ENCODE measurements around the gene SGF29.
"Not testable (repeated sequence)": the region's sequence is repeated elsewhere in the genome, so short reads cannot be mapped to it uniquely, and the experiment has no call there.

The SGF29 gene

DNA sequence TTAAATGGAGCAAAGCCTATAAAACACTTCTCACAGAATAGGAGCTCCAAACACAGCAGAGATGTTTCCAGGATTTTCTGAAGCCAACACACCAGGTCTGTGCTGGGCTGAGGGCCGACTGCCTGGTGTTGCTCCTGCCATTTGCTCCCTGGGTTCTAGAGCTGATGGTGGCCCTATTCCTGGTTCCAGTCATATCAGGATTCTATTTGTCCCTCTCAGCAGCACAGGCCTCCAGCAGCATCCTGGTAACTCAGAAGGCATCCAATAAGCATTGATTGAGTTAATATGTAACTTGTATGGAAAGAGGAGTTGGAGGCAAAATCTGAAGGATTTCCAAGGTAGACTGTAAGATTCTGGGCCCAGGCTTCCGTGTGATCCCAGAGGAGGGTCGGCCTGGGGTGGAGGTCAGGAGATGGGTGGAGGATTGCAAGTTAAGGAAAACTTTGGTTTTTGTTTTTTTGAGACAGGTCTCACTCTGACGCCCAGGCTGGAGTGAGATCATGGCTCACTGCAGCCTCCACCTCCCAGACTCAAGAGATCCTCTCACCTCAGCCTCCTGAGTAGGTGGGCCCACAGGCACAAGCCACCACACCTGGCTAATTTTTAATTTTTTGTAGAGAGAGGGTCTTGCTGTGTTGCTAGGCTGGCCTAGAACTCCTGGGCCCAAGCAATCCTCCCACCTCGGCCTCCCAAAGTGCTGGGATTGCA lies 20.6 kb upstream of the SGF29 start:
- DNase-seq (ENCODE audit: low read depth in 2 of 2), result no peak

DNA sequence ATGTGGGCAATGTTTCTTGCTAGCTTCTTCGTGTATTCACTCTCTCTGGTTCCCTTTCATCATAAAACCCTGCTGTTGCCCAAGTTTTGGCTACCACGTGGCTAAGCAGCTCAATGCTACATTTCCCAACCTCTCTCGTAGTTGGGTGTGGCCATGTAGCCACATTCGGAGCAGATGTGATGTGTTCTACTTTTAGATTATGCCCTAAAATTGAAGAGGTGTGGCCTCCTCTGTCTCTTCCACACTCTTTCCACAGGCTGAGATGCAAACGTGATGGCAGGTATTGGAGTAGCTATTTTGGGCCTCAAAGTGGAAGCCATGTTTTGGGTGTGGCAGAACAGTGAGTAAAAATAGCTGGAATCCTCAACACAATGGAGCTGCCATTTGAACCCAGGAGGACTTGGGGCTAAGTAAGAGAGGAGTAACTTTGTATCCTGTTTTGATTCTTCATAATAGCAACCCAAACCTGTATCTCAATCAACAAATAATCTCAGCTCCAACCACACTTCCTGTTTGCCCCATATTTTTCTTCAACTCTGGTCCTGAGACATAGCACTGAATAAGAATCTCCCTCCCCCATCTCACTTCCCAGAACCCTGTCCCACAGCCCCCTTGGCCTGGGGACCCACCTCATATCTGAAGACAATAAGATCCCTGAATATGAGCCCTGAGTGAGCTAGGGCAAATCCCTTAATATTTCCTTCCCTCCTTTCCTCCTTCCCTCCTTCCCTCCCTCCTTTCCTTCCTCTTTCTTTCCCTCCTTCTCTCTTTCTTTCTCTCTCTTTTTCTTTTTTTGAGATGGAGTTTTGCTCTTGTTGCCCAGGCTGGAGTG lies 19.0 kb upstream of the SGF29 start:
- DNase-seq (ENCODE audit: low read depth in 2 of 2), result no peak

DNA sequence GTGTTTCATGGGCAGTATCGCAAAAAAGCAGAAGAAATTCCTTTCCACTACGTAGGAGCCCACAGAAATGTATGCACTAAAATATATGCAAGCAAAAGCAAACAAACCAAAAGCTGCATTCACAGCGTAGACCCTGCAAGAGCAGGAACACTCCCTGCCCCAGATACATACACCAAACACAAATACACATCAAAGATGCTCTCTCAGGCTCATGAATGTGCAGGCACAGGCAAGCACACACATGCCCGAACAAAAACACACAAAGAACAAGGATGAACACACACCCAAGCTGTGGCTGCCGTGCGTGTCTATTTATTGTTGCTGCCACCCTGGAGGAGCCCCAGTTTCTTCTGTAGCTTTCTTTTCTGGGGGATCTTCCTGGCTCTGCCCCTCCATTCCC lies 16.6 kb upstream of the SGF29 start:
- no peak for DNase-seq (ENCODE audit: low read depth in 2 of 2)

DNA sequence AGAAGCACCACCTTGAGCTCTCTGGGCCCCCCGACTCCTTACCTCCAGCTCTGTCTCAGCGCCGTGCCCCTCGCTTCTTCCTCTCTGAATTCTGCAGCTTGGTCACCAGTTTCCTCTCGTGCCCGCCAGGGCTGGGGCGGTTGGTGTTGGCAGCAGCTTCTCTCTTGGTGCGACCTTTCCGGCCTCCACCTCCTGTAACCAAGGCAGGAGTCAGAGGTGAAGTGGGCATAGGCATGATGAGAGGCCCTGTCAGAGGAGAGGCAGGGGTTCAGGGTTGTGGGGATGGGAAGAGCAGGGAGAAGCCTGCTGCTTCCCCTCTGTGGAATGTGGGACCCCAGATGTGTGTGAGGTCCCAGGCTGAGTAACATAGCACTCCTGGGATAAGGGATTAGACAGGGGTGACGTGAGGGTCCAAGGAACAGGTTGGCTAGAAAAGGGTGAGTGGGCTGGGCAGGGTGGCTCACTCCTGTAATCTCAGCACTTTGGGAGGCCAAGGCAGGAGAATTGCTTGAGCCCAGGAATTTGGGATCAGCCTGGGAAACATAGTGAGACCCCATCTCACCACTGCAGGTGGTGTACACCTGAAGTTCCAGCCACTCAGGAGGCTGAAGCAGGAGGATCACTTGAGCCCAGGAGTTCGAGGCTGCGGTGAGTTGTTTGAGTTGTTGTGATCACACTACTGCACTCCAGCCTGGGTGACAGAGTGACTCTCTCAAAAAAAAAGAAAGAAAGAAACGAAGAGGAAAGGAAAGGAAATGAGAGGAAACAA lies 15.6 kb upstream of the SGF29 start:
- no peak for DNase-seq (ENCODE audit: low read depth in 2 of 2)

DNA sequence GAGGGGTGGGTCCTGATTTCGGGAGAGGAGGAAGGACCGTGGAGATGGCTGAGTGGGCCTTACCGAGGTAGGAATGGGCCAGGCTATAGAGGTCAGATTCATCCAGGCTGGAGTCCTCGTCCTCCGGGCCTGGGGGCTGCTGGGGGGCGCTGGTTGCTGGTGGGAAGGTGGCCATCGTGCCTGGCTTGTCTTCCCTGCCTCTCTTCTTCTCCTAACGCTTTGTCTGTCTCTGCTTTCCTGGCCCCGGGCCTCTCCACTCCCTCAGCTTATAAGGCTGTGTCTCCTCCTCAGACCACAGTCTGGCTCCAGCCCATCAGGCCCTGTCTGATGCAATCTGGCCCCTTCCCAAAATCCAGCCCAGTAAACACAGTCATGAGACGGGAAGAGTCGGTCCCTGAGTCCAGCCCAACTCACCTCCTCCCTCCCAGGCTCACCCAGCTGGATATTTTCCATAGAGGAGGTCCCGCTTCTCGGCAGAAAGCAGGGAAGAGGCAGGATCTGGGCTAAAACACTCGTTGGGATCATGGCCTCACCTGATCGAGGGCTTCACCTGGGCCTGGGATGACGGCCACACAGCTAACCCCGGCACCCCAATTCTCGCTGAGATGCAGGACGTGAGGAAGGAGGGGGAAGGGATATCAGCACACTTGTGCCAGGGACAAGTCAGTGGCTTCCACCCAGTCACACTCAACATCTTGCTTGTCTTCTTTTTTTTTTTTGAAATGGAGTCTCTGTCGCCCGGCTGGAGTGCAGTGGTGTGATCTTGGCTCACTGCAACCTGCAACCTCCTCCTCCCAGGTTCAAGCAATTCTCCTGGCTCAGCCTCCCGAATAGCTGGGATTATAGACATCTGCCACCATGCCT lies 14.8 kb upstream of the SGF29 start, which contains the start of gene NUPR1:
TSS of gene NUPR1 (minus strand) at position 242 of the 864 bp plus-strand sequence. CDS start at position 175, 67 bp downstream.
- no peak for DNase-seq (ENCODE audit: low read depth in 2 of 2)

DNA sequence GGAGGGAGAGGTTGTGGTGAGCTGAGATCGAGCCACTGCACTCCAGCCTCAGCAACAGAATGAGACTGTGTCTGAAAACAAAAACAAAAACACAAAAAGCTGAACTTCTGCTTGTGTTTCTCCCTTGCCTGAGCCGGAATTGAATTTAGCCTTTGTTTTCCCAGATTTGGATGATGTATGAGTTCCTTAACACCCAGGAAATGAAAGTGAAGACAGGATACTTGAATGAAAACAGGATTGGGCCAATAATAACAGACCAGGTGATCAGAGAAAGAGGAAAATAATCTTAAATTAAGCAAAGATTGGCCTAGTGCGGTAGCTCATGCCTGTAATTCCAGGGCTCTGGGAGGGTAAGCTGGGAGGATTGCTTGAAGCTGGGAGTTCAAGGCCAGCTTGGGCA lies 13.4 kb upstream of the SGF29 start:
- DNase-seq (ENCODE audit: low read depth in 2 of 2), result no peak

DNA sequence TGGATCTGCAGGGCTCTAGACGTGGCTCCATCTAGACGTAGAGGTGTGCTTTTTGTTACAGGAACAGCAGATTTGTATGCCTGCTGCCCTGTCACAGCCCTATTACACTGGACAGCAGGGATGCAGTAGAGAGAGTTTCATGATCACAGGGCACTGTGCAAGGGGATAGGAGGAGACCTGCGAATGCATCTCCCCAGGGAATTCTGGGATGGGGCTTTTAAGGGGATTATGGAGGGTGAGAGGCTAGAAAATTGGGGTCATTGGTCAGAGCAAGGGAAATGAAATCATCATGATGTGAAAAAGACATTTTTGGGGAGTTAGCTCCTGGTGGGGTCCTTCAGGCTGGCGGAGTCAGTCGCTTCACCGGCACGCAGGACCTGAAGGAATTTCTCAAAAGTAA lies 11.1 kb upstream of the SGF29 start:
- no peak for DNase-seq (ENCODE audit: low read depth in 2 of 2)

DNA sequence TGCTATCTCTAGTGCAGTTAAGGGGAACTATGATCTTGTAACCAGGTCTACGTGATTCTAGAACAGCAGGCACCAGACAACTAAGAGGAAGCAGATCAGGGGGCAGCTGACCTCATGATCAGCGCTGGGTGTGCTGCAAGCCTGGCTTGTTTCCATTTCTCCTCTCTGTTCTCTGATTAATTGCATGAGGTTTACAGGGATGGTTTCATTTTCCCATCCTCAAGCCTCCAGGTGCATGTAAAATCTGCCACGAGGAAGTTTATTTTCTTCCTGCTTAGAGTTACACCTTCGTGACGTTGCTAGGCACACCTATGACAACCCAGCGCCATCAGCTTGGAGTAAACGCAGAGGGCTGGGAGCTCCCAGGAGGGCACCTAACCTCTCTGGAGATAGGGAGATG lies 10.6 kb upstream of the SGF29 start:
- DNase-seq (ENCODE audit: low read depth in 2 of 2), result no peak

DNA sequence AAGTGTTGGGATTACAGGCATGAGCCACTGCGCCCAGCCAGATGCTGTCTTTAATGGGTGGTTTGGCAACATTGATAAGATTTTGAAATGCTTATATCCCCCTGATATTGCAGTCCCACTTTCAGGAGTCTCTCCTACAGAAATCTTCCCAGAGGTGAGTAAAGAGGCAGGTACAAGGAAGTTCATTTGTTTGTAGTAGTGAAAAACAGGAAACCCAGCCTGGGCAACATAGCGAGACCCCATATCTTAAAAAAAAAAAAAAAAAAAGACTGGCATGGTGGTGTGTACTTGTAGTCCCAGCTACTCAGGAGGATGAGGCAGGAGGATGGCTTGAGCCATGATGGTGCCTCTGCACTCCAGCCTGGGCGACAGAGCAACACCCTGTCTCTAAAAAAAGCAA lies 8.7 kb upstream of the SGF29 start:
- DNase-seq (ENCODE audit: low read depth in 2 of 2), result no peak

DNA sequence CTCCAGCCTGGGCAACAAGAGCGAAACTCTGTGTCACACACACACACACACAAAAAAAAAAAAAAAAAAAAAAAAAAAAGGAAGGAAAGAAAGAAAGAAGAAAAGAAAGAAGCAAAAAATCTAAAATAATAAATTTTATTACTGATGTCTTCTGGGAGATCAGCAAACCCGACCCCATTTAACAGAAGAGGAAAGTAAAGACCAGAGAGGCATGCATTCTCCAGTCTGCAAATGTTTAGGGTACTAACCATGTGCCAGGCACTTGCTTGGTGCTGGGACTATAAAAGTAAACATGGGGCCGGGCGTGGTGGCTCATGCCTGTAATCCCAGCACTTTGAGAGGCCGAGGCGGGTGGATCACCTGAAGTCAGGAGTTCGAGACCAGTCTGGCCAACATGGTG lies 7.8 kb upstream of the SGF29 start:
- not testable (repeated sequence) for DNase-seq (ENCODE audit: low read depth in 2 of 2)

DNA sequence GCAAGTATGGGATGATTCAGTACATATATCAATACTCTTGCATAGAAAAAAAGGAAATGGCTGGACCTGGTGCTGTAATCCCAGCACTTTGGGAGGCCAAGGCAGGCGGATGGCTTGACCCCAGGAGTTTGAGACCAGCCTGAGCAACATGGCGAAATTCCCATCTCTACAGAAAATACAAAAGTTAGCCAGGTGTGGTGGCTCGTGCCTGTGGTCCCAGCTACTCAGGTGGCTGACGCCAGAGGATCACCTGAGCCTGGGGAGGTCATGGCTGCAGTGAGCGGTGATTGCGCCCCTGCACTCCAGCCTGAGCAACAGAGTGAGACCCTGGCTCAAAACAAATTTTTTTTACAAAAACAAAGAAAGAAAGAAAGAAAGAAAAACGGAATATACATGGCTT lies 7.1 kb upstream of the SGF29 start:
- no peak for DNase-seq (ENCODE audit: low read depth in 2 of 2)

DNA sequence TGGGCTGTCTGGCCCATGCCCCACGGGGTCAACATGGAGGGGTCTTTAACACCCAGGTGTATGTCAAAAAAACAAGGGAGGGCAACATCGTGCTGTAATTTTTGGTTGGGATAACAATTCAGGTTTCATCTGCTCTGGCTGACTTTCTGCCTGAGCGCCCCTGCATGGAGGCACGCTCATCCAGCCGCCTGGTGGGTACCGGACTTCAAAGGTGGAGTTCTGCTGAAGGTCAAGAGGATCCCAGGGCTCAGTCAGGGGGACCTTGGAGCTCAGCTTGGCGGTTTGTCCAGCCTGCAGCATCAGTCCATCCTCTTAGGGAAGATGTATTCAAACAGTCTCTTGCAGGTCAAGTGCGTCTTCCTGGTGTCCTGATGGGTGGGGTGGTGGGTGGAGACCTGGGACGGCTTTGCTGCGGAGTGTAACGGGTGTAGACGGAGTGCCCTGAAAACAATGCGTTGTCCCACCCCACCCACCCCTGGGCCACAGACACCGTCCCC lies 5.4 kb upstream of the SGF29 start:
- DNase-seq (ENCODE audit: low read depth in 2 of 2), result no peak

DNA sequence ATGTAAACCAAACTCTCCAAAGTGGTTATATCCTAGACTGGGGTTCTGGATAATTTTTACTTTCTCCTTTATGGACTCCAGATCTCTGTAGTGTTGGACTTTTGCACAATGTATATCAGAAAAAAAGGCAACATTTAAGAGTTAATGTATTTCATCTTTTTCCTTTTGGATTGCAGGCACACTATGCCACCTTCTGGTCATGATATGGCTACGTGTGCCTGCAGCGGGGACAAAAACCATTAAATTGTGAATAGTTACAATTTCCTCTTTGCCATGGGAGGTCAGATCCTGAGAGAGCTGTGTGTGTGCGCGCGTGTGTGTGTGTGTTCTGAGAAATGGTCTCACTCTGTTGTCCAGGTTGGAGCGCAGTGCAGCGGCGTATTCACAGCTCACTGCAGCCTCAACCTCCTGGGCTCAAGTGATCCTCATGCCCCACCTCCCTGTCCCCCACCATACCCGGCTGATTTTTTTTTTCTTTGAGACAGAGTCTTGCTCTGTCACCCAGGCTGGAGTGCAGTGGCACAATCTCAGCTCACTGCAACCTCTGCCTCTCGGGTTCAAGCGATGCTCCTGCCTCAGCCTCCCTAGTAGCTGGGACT lies 4.3 kb upstream of the SGF29 start:
- DNase-seq (ENCODE audit: low read depth in 2 of 2), result no peak

DNA sequence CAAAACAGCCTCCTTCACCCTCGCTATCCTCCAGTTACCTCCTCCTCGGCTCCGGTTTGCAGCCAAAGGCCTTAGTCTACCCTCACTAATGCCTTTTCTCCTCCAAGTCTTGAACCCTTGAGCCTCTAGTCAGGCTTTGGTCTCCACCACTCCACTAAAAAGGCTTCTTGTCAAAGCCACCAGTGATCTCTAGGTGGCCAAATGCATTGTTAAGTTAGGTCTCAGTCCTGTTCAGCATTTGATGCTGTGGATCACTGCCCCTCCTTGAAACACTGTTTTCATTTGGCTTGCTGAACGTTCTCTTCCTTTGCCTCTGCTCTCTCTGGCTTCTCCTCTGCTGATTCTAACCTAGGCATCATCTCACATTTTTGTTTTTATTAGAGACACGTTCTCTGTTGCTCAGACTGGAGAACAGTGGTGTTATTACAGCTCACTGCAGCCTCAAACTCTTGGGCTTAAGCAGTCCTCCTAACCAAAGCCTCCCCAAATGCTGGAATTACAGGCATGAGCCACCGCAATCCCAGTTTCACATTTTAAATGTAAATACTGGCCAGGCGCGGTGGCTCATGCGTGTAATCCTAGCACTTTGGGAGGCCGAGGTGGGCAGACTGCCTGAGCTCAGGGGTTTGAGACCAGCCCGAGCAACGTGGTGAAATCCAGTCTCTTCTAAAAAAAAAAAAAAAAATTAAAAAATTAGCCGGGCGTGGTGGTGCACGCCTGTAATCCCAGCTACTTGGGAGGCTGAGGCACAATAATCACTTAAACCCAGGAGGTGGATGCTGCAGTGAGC lies 1.1 kb downstream of the SGF29 start:
- no peak for DNase-seq (ENCODE audit: low read depth in 2 of 2)

DNA sequence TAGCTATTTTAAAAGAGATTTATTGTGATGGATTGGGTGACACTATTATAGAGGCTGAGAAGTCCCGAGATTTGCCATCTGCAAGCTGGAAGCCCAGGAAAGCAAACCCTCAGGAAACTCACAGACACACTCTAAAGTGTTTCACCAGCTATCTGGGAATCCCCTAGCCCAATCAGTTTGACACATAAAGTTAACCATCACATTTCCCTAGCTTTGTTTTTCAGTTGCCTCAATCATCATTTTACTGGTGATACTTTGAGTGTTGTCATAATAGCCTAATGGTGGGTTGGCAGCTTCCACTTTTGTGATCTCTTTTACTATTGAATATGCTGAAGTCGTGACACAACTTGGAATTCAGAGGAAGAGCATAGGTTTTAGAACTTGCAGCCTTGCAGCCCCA lies 1.8 kb downstream of the SGF29 start:
- peak in 1 of 2 donors; percentile 4 for DNase-seq (ENCODE audit: low read depth in 2 of 2)

DNA sequence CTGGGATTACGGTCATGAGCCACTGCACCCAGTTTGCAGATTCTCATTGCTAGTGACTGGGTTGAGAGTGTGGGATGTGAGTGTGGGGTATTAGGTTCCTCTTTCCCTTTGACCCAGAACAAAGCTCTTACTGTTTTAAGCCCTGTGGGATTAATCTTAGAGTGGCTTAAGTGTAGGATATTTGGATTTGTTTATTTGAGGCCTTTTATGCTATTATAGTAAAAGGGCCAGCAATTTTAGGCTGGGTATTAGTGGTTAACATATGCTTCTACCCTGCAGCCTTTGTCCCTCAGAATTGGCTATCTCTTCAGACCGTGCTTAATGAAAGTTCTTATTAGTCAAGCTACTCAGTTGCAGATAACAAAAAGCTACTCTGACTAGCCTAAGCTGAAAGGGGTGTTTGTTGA lies 3.2 kb downstream of the SGF29 start:
- DNase-seq (ENCODE audit: low read depth in 2 of 2), result no peak

DNA sequence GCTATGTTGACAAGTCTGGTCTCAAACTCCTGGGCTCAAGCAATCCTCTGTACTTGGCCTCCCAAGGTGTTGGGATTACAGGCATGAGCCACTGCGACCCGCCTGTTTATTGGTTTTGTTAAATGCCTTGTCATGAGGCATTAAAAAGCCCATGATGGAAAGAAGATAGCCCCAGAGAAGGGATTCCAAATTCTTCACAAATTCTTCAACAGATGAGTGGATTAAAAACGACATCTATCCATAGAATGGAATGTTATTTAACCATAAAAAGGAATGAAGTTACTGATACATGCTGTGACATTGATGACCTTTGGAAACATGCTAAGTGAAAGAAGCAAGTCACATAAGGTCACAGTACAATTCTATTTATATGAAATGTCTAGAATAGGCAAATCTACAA lies 4.7 kb downstream of the SGF29 start:
- no peak for DNase-seq (ENCODE audit: low read depth in 2 of 2)

DNA sequence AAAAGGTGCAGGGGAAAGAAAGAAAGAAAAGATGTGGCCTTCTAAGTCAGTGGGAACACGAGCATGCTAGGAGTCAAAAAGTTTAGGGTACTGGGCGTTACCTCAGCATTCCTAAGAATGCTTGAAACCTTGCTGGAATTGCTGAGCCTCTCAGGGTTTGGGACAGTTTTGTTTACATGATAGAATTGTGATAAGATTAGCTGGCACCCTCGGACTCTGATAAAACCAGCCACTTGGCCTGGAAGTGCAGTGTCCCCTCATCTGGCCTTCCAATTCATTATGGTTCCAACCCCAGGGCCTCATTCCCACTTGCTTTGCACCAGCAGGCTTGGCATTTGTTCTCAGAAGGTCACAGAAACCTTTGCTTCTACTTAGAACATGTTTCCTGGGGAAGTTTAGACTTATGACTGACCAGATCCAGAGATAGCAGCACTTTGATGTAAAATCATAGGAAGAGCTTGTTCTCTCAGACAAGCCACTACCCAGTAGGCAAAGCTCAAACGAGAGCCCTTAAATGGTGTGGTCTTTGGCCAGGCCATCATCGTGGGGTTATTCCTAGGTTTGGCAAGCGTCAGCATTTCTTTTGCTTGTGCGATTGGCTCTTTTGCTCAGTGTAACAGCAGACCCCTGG lies 8.0 kb downstream of the SGF29 start:
- DNase-seq (ENCODE audit: low read depth in 2 of 2), result no peak

DNA sequence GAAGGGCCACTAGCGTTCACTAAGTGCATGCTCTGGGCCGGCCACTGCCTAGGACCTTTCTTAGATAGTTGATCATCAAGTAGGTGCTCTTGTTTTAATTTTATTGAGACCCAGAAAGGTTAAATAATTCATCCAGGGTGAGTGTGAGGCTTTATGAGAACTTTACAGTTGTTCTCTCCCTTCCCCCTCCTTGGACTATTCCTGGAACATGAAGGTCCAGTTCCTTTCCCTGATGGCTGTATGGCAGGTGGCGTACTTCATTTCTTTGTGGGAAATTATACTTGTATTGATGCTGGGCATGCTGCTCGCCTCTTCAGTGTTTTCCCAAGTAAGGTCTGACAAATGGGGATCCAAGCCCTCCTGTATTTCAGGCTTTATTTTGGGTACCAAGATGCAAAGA lies 8.5 kb downstream of the SGF29 start:
- DNase-seq (ENCODE audit: low read depth in 2 of 2), result no peak

DNA sequence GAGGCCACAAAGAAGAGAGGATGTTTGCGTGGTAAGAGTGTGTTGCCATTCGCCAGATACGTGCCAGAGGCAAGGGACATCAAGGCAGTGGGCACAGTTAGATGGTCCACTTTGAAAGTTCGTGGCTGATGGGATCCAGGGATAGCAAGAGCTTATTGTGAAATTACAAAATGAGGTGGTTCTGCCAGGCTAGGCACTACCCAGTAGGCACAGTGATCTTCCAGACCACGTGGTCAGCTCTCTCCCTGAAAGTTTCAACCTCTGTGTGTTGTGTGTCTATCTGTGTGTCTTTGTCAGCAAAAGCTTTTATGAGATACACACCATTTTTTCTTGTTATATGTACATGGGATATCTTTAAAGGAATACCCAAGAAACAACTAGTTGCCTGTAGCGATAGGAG lies 9.5 kb downstream of the SGF29 start:
- DNase-seq (ENCODE audit: low read depth in 2 of 2), result no peak

Data from stimulated activated CD4-positive, alpha-beta T cell treated with anti-CD3 and anti-CD28 coated beads, Interleukin-4, amount 100 ng/mL, for 48 hours (primary cell).